GM18909 (cell line): Measurements from ENCODE around the gene GNGT2.
"Not testable (repeated sequence)": the region's sequence is repeated elsewhere in the genome, so short reads cannot be mapped to it uniquely, and the experiment has no call there.

Experiments
- ATAC-seq: cut with Tn5 transposase; IDR thresholded peaks from one replicate; pipeline ENCODE4 v1.9.1; 2021; ENCODE audit warnings: mild to moderate bottlenecking; ENCODE audit not compliant: unreplicated experiment, poor library complexity

The GNGT2 gene

DNA sequence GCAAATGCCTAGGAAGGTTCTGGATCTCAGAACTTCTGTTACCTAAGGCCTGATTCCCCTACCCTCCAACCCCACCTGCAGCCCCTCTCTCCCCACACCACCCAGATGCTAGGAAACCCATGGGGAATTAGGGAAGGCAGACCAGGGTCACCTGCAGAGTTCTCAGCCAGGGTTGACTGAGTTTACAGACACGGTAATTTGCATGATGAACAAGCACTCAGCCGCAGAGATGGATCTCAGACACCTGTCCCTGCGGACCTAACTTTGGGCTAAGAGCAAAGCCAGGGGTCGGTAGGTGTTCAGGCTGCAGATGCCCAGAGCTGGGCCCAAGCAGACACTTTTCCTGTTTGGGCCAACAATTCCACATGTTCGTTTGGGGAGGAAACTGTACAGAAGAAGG, 3.0 kb upstream of the GNGT2 start:
- ATAC-seq, result no peak

DNA sequence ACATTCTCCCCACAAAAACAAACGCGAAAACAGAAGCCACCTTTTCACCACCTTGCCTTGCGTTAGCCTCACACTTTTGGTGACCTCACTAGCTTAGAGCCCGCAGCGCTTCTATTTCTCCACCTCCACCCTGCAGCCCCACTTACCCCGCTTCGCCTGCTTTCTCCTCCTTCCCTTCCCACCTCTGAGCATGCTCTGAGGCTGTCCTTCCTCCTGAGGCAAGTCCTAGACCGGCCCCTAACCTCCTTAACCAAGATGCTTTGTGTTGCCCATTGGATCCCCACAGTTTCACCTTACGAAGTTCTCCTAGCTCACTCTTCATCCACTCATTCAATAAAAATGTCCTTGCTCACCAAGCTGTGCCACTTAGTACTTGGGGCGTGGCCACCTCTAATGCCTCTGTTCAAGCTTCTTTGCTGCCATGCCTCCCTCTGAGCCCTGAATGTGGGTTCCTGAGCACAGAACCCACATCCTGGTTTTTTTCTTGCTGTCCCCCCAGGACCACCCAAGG, 1.3 kb downstream of the GNGT2 start:
- ATAC-seq, result no peak

DNA sequence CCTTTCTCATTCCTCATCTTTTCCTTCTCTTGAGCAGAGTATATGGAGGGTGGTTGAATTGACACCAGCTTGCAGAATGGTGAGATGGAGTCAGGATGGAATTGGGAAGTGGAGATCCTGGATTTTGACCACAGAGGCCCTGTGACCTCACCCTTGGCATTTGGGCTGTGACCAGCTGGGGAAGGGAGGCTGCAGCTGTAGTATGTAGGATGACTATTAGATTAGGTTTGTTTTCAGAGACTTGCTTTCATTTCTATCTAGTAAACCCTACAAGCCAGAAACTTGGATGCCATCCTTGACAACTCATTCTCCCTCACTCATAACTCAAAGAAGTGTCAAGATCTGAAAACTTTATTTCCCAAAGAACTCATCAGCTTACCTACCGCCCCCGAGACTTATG, 5.9 kb downstream of the GNGT2 start:
- no peak for ATAC-seq

DNA sequence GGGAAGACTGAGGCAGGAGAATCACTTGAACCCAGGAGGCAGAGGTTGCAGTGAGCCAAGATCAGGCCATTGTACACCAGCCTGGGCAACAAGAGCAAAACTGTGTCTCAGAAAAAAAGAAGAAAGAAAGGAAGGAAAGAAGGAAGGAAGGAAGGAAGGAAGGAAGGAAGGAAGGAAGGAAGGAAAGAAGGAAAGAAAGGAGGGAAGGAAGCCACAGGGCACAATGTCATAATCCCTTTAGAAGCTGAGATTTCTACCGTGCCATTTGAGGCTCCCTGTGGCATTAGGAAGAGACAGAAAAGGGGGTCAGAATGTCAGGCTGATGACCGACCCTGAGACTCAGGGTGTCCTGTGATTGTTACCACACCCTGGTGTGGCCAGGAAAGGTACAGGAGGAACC, 6.6 kb downstream of the GNGT2 start:
- ATAC-seq, result no peak

DNA sequence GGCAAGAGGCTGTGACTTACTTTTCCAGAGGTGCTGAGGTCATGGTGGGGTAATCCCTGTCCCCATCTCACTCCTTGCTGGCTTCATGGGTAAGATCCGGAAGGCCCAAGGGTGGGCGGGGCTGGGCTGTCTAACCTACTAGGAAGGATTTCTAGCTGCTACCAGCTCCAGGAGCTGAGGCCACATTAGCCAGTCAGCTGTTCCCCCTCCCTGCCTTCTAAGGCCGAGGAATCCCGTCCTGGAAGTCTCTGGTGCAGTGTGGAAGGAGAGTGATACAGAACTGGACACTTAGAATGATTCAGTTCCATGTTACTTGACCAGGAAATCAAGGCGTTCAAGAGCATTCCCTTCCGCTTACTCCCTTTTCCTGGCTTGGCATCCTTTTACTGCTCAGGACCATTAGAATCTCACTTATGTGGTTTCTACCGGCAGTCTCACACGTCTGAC, 8.9 kb downstream of the GNGT2 start:
- ATAC-seq, result no peak

DNA sequence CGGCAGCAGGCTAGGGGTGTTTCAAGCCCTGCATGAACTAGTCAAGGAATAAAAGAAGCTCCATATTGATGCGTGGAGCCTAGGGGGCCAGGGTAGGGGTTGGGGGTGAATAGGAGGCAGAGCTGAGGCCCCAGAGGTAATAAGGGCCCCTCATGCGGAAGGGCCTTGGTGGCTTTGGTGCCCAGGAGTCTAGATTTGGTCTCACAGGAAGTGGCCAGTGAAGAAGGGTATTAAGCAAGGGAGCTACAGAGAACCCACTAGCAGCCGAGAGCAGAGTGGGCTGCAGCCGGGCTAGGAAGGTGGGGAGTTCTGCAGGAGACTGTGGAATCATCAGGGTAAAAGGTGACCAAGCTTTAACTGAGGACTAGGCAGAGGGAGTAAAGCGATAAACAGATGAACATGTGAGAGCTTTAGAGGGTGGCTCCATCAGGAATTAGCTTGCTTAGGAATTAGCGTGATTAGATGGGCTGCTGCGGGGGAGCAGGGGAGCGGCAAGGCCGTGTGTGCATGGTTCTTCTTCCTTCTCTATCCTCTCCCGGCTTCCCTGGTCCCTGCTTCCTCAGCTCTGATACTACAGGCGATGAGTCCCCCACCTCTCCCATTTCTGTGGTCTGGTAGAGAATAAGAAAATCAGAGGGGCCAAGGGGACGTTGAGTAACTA, 9.8 kb downstream of the GNGT2 start:
- ATAC-seq, result no peak

DNA sequence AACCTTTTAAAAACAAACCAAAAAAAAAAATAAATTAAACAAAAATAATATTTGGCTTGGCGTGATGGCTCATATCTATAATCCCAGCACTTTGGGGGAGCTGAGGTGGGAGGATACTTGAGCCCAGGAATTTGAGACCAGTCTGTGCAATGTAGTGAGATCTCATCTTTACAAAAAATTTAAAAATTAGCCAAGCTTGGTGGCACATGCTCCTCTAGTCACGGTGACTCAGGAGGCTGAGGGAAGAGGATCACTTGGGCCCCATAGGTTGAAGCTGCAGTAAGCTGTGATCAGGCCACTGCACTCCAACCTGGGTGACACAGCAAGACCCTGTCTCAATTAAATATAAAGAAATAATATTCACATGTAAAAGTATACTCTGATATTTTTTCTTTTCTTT, 12.2 kb downstream of the GNGT2 start:
- no peak for ATAC-seq

DNA sequence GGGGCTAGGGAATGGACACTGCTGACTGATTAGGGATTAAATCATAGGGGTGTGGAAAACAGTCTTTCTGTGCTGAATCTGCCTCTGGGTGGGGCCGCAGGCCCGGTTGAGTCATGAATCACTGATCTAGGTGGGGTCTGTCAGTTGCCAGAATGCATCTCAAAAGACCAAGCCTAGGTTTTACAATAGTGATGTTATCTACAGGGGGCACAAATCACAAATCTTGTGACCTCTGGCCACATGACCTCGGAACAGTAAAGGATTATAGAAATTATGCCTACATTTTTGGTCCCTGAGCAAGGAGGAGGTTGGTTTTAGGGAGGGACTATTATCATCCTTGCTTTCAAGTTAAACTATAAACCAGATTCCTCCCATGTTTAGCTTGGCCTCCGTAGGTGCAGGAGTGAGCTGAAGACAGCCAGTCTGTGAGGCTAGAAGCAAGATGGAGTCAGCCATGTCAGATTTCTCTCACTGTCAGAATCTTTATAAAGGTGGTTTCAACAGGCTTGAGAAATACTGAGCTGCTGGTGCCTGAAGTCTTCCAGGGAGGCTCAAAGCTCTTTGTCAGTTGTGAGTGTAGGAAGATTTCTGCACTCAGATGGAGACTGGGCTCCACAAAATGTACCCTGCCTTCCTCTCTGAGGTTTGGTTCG, 12.9 kb downstream of the GNGT2 start:
- no peak for ATAC-seq

DNA sequence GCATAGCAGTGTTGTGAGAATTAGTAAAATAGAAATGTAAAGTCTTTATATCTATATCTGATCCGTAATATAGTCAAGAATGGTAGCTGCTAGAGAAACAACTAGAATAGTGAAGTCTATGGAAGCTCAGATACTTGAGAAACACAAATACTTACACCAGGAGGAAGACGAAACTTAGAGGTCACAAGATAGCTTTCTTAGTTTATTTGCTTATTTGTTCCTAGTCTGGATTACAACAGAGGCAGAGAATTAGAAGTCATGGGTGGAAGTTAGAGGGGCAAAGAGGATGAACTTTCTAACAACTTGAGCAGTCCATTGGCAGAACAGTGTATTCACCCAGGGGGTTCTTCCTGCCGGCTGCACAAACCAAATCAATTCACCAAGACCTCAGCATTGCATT, 13.9 kb downstream of the GNGT2 start:
- no peak for ATAC-seq

DNA sequence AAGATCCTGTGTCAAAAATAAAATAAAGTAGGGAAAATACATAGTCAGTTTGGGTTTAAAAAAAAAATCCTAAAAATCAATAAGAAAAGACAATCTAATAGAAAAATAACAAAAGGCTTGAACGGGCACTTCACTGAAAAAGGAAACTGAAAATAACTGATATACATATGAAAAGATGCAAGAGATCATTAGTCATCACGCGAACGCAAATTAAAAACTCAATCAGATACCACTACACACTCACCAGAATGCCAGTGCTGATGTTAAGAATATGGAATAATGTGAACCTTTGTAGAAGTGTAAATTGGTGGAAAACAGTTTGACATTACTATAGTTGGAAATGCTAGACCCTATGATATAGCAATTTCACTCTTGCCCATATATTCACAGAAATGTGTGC, 14.6 kb downstream of the GNGT2 start:
- no peak for ATAC-seq

DNA sequence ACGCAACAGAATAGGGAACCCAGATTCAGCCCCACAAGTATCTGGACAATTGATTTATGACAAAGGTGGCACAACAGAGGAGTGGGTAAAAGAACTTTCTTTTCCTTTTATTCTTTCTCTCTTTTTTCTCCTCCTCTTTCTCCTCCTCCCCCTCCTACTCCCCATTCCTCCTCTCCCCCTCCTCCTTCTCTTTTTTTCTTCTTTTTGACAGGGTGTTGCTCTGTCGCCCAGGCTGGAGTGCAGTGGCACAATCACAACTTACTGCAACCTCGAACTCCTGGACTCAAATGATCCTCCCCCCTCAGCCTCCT, 16.1 kb downstream of the GNGT2 start:
- ATAC-seq, result no peak

DNA sequence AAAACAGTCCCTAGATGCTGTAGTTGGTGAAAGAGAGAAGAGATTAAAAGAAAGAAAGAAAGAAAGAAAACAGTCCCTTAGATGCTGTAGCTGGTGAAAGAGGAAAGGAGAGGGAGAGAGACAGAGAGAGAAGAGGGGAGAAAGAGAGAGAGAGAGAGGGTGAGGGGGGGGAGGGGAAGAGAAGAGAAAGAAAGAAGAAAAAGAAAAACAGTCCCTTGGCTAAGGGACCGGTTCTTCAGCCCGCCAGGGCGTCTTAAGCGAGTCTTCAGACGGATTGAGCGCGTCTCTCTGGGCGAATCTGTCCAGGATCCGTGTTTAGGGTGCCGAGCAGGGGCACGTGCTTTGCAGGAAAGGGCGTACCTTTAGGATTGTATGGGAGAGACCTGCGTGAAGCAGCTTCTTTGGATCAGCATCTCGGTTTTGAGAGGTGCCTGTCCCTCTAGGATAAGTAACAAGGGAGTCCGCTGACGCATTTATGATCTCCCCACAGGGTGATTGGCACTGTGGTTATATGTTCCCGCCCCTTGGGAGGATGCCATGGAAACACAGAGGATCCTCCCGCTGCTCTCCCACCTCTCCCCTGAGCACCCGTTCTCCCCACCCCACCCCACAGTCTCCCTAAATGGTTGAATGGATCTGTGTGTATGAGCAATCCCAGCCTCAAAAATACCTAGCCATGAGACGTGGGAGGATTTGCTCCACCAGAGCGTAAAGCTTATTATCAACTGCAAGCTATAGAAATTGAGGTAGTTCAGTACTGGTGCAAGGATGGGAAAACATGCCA, 16.7 kb downstream of the GNGT2 start:
- no peak for ATAC-seq

DNA sequence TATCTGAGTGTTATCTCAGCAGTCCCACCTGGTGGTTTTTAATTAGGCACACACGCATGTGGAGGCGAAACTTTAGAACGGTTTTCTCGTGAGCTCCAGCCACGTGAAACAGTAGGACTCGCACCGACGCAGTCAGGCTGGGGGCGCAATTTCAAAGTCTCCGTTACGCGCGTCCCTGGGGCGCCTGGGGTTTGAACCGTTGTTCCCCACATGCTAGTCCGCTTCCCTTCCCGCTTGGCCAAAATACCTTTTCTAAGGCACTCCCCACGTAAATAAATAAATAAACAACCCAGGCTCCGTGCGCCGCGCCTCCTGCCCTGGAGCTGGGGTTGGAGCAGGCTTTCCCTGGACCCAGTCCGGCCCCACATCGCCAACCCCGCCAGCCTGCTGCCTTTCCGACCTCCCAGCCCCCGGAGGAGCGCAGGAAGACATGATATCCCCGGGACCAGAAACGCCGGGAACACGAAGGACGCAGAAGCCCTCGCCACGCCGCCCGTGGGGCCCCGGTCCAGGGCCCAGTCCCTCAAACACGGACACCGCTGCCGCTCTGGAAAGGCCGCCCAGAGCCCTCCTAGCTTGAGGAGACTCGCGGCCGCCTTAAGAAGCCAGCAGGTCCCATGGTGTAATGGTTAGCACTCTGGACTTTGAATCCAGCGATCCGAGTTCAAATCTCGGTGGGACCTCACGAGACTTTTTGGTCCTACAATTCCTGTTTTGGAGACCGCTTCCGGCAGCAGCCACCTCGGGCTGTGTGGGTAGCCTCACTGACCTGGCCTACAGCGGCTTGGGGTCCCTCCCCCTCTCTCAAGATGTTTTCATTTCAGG, 18.2 kb downstream of the GNGT2 start:
- ATAC-seq, result peak; percentile 32

DNA sequence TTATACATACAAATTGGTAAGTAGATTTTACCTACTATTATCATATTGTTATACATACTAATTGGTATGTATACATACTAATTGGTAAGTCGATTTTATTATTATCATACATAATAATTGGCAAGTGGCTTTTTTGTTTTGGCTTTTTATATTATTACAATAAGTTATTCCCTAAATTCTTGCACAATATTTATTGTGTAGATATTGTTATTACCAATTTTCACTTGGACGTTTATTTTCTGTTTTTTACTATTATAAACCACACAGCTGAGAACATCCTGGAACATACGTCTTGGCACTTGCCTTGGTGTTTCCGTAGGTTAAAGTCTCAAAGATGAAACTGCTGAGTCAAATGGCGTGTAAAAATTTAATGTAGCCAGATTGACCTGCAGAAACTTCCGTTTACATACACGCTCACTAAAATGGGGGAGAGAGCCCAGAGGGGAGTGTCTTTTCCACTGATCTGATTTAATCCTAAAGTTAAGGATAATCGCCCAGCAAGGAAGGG, 18.9 kb downstream of the GNGT2 start:
- ATAC-seq, result peak; percentile 4

DNA sequence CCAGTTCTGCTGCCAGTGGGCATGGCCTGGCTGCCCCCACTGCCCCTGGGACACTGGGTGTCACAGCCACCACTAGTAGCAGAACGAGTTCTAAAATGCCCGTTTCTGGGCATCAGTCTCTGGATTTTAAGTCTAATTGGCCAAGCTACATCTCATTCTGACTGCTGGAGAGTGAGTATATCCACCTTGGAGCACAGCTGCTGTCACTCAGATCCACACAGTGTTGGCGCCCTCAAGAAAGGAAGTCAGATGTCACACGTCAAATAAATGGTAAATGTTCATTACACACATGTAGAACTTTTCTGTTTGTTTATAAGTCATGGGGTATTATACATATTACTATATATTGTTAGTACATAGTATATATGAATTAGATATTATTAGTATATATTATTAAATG, 19.4 kb downstream of the GNGT2 start:
- no peak for ATAC-seq

DNA sequence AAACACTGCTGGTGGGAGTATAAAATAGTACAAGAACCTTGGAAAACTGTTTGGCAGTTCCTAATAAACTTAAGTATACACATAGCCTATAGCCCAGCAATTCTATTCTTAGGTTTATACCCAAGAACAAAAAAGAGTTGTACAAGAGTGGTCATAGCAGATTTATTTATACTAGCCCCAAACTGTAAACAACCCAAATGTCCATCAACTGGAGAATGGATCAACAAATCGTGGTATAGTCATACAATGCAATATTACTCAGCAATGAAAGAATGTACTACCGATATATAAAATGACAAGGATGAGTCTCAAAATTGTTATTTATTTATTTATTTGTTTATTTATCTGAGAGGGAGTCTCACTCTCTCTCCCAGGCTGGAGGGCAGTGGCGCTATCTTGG, 23.1 kb downstream of the GNGT2 start:
- no peak for ATAC-seq

DNA sequence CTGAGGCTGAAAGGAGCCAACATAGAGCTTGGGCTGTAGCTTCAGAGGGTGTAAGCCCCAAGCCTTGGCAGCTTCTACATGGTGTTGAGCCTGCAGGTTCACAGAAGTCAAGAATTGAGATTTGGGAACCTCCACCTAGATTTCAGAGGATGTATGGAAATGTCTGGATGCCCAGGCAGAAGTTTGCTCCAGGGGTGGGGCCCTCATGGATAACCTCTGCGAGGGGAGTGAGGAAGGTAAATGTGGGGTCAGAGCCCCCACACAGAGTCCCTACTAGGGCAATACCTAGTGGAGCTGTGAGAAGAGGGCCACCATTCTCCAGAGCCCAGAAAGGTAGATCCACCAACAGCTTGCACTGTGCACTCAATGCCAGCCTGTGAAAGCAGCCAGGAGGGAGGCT, 25.0 kb downstream of the GNGT2 start:
- ATAC-seq, result not testable (repeated sequence)

DNA sequence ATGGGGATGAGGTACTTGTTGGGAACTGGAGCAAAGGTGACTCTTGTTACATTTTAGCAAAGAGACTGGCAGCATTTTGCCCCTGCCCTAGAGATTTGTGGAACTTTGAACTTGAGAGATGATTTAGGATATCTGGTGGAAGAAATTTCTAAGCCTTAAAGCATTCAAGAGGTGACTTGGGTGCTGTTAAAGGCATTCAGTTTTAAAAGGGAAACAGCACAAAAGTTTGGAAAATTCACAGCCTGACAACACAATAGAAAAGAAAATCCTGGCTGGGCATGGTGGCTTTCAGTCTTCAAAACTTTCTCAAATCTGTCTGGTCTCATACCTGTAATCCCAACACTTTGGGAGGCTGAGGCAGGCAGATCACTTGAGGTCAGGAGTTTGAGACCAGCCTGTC, 25.9 kb downstream of the GNGT2 start:
- ATAC-seq, result not testable (repeated sequence)

DNA sequence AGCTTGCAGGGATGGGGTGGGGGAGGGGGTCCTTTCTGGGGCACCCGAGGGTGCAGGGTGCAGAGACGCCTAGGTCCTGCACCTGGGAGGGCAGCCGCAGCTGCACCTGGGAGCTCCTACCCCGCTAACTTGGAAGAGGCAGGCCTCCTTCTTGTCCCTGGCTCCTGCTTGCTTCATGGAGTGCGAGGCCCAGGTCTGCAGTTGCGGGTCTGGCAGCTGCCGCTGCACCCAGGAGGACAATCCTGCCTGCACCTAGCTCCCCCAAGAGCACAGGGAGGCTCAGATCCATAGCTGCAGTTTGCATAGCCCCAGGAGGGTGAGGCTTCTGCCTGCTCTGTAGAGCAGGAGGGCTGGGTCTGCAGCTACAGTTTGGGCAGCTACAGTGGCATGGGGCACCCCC, 26.6 kb downstream of the GNGT2 start:
- no peak for ATAC-seq

DNA sequence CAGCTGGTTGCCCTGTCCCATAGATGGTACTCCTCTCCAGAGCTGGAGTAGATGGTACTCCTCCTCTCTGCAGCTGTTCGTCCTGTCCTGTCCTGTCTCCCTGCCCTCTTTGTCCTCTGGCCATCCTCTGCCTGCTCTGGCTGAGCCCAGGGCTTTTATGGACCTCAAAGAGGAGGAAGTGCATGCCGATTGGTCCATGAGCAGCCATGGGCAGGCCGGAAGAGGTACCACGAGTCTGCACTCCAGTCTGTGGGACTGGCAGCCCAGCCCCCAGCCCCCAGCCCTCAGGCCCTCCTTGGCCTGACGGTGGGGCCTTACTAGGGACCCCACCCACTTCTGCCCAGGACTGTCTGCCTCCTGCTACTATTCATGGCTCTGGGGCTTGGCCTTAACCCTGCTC, 27.0 kb downstream of the GNGT2 start:
- no peak for ATAC-seq
